HL-60 (cell line): ENCODE measurements around the gene STXBP4.

Source experiments
- DNase-seq, 2 experiments: peaks; one replicate each; pipeline ENCODE4 v3.0.0-alpha.2; 2010 to 2020; ENCODE audit warnings: low read depth in 1 of 2, low spot score in 1 of 2
- H3K27ac ChIP-seq: fragments of 250-450 bp; sonication (Bioruptor Pico); replicated peaks from 2 replicates; pipeline ENCODE4 v1.5.1; 2020; ENCODE audit warnings: mild to moderate bottlenecking, moderate library complexity
- H3K27me3 ChIP-seq: fragments of 250-450 bp; sonication (Bioruptor Pico); 2 replicates; pipeline ENCODE4 v1.5.1; 2021; ENCODE audit warnings: mild to moderate bottlenecking, moderate library complexity; ENCODE audit not compliant: insufficient read depth, poor library complexity, severe bottlenecking
- H3K4me3 ChIP-seq: replicated peaks from 2 replicates; pipeline ENCODE4 v1.5.1; 2011; ENCODE audit warnings: mild to moderate bottlenecking, control low read depth, low read length; ENCODE audit not compliant: insufficient read depth
- GABPA ChIP-seq: IDR thresholded peaks from 2 replicates; pipeline ENCODE4 v1.6.1; 2012; ENCODE audit warnings: low read depth
- POLR2AphosphoS5 ChIP-seq: IDR thresholded peaks from 2 replicates; pipeline ENCODE4 v1.6.1; 2012; ENCODE audit warnings: low read depth
- SPI1 ChIP-seq: IDR thresholded peaks from 2 replicates; pipeline ENCODE4 v1.6.1; 2012; ENCODE audit warnings: low read depth, mild to moderate bottlenecking, borderline replicate concordance
- TF ChIP-seq, protein P1 (sequence below): IDR thresholded peaks from 2 replicates; pipeline ENCODE4 v1.6.1; 2012; ENCODE audit warnings: low read depth; ENCODE audit not compliant: insufficient replicate concordance
- TF ChIP-seq, protein P2 (sequence below): IDR thresholded peaks from one replicate; pipeline ENCODE4 v1.5.1; 2011; ENCODE audit warnings: low read length, control low read depth, inconsistent platforms; ENCODE audit not compliant: insufficient read depth

Gene STXBP4

DNA sequence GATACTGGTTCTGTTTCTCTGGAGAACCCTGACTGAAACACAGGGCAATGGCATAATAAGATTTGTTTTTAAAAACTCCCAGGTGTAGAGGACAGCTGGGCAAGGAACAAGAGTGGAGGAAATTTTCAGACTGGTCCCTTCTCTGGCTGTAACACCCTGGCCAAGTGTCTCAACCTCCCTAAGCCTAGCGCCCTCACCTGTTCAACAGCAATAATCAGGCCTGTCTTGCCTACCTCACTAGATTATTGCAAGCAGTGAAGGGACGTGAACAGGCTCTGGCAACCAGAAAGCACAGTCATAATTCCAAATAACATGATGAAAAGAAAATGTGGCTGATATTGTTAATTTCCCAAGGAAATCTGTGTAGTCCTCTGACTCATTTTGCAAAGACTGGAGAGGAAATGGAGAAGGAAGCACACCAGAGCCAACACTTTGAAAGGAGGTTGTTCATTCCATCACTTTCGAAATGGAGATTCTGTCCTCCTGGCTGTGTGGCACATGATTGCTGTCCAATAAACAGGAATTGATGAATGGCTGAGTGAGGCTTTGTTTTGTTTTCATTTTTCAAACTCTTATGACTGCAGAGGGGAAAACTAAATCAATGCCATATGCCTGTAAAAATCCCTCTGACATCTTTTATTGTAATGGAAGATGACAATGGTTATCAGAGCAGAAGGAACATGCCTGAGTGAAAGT lies 208.7 kb downstream of the STXBP4 start:
- H3K27me3 ChIP-seq = no peaks in the 10 kb centered on the region
- DNase-seq = no peak
- H3K27ac ChIP-seq = no peak overlapping the region
- no peak overlapping the region for H3K4me3 ChIP-seq
- TF ChIP-seq POLR2AphosphoS5 (no peak), SPI1 (no peak), GABPA (no peak)
- TF ChIP-seq, protein P1, sequence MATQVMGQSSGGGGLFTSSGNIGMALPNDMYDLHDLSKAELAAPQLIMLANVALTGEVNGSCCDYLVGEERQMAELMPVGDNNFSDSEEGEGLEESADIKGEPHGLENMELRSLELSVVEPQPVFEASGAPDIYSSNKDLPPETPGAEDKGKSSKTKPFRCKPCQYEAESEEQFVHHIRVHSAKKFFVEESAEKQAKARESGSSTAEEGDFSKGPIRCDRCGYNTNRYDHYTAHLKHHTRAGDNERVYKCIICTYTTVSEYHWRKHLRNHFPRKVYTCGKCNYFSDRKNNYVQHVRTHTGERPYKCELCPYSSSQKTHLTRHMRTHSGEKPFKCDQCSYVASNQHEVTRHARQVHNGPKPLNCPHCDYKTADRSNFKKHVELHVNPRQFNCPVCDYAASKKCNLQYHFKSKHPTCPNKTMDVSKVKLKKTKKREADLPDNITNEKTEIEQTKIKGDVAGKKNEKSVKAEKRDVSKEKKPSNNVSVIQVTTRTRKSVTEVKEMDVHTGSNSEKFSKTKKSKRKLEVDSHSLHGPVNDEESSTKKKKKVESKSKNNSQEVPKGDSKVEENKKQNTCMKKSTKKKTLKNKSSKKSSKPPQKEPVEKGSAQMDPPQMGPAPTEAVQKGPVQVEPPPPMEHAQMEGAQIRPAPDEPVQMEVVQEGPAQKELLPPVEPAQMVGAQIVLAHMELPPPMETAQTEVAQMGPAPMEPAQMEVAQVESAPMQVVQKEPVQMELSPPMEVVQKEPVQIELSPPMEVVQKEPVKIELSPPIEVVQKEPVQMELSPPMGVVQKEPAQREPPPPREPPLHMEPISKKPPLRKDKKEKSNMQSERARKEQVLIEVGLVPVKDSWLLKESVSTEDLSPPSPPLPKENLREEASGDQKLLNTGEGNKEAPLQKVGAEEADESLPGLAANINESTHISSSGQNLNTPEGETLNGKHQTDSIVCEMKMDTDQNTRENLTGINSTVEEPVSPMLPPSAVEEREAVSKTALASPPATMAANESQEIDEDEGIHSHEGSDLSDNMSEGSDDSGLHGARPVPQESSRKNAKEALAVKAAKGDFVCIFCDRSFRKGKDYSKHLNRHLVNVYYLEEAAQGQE = no peak
- TF ChIP-seq, protein P2, sequence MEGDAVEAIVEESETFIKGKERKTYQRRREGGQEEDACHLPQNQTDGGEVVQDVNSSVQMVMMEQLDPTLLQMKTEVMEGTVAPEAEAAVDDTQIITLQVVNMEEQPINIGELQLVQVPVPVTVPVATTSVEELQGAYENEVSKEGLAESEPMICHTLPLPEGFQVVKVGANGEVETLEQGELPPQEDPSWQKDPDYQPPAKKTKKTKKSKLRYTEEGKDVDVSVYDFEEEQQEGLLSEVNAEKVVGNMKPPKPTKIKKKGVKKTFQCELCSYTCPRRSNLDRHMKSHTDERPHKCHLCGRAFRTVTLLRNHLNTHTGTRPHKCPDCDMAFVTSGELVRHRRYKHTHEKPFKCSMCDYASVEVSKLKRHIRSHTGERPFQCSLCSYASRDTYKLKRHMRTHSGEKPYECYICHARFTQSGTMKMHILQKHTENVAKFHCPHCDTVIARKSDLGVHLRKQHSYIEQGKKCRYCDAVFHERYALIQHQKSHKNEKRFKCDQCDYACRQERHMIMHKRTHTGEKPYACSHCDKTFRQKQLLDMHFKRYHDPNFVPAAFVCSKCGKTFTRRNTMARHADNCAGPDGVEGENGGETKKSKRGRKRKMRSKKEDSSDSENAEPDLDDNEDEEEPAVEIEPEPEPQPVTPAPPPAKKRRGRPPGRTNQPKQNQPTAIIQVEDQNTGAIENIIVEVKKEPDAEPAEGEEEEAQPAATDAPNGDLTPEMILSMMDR = no peak

DNA sequence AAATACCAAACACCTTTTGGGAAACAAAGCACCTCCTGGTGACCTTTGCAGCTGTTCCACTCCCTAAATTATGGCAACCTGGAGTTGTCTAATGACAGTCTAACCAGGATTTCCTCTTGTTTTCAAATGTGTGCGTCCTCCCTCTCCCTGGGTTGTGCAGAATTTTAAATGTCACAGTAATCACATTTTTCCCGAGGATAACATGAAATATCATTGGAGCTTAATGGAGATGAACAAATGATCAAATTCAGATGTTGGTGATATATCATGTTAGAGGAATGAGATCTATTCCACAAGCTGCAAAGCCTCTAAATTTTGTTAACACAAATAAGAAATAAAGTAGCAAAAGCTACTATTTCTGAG lies 209.3 kb downstream of the STXBP4 start:
- H3K4me3 ChIP-seq = no peak overlapping the region
- no peak overlapping the region for H3K27ac ChIP-seq
- no peak for DNase-seq
- no peaks in the 10 kb centered on the region for H3K27me3 ChIP-seq
- TF ChIP-seq, protein P2 = no peak
- TF ChIP-seq POLR2AphosphoS5 = no peak
- no peak for TF ChIP-seq SPI1
- TF ChIP-seq, protein P1 = no peak
- no peak for TF ChIP-seq GABPA

DNA sequence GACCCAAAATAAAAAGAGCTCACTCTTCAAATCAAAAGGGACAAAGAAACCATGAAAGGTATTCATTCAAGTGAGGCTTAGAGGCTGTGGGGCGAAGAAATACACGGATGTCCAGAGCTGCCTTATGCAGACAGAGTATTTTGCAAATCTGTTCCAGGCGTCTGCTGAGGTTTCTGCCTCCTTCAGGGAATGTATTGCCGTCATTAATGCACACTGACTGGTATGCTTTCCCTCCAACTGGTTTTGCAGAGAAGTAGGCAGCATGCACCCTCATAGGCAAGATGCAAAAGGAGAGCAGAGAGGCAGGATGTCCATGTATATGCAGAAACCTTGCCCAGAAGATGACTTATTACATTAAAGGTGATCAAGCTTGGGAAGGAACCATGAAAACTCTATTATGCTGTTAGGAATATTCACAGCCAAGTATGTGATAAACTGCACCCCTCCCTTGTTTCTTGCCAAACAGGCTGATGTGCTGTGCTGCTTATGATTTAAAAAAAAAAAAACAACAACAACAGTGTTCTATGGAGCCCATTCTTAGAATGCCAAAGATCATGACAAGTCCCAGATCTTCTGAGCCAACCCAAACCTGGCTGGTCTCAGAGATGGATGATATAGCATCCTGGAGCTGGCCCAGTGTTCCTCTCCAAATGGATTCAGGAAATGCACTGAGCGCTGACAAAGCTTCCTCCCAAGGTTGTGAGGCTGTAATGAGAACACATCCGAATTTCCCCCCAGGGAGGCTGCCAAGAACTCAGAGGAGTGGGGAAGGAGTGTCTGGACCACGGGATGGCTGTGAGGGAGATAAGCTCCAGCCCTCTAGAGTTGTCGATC lies 218.6 kb downstream of the STXBP4 start:
- no peak overlapping the region for H3K27ac ChIP-seq
- DNase-seq = no peak
- no peak for TF ChIP-seq POLR2AphosphoS5
- TF ChIP-seq, protein P2 = no peak
- no peak for TF ChIP-seq SPI1
- TF ChIP-seq, protein P1 = no peak
- TF ChIP-seq GABPA = no peak
- H3K4me3 ChIP-seq = no peak overlapping the region
- H3K27me3 ChIP-seq = no peaks in the 10 kb centered on the region
